K562 (cell line): Measurements from ENCODE around the gene ZNF433. TPM values are rescaled to one million over a fixed set of nuclear protein-coding genes. Genes with fewer than 3 reads are reported as not detected.

Source experiments
- ATAC-seq: fragments of 200-7000 bp; cut with Tn5 transposase; 3 replicates; pipeline ENCODE4 v1.9.1; 2020; ENCODE audit warnings: moderate library complexity
- BruUV-seq: library from RNA; stranded (reverse); fragments of 400-500 nt; replicated peaks from 2 replicates; lab custom pipeline; 2021; lab: Mats Ljungman, UMichigan
- CTCF ChIA-PET: fragments of 300-600 bp; formaldehyde crosslinking; extraction: SDS; loops from one replicate; lab custom pipeline; 2021; ENCODE audit warnings: low intra/inter-chr PET ratio; lab: Yijun Ruan, JAX
- POLR2A ChIA-PET: fragments of 300-600, 350-650 bp; sonication (Branson Sonifier 250); formaldehyde crosslinking; extraction: SDS; loops from one replicate; lab custom pipeline; 2021; ENCODE audit warnings: antibody characterized with exemption, inconsistent platforms; lab: Yijun Ruan, JAX
- DNase-seq, 4 experiments: peaks; one replicate each; pipeline versions ENCODE4 v3.0.0 to v3.0.0-alpha.2; 2011 to 2018; ENCODE audit warnings: low spot score in 3 of 4, mixed read lengths in 3 of 4; ENCODE audit errors: extremely low read depth in 1 of 4
- FAIRE-seq: peaks from 2 replicates; lab custom pipeline; 2011; peaks lifted over from hg19 to GRCh38; lab: Jason Lieb, UNC
- H2AFZ ChIP-seq: 2 replicates; pipeline ENCODE4 v1.6.0; 2011; ENCODE audit warnings: low read depth, low read length, control low read depth, inconsistent platforms
- H3K27ac ChIP-seq: fragments of 200-600 bp; 3 replicates; pipeline ENCODE4 v1.8.0; 2011; ENCODE audit warnings: low read depth, mild to moderate bottlenecking, control low read depth, inconsistent platforms, low read length, moderate library complexity, mixed read lengths; ENCODE audit errors: extremely low read depth
- H3K27me3 ChIP-seq, 2 experiments: fragments of 300-600 bp in 1 of 2; 2 replicates in 1 of 2; 3 replicates in 1 of 2; pipeline versions ENCODE4 v1.6.0 to v1.8.0; 2011; ENCODE audit warnings: inconsistent platforms in 2 of 2, low read length in 2 of 2, mild to moderate bottlenecking in 1 of 2, mixed read lengths in 1 of 2, moderate library complexity in 1 of 2; ENCODE audit not compliant: control insufficient read depth in 2 of 2, insufficient read depth in 2 of 2
- H3K36me3 ChIP-seq: fragments of 300-600 bp; 3 replicates; pipeline ENCODE4 v1.8.0; 2011; ENCODE audit warnings: mild to moderate bottlenecking, low read length, inconsistent platforms; ENCODE audit not compliant: control insufficient read depth, insufficient read depth
- H3K4me1 ChIP-seq, 2 experiments: fragments of 200-600 bp in 1 of 2; replicated peaks in 1 of 2; 2 replicates in 1 of 2; 3 replicates in 1 of 2; pipeline versions ENCODE4 v1.5.1 to v1.8.0; 2011; ENCODE audit warnings: inconsistent platforms in 2 of 2, low read length in 2 of 2, mild to moderate bottlenecking in 1 of 2, mixed read lengths in 1 of 2, moderate library complexity in 1 of 2; ENCODE audit not compliant: control insufficient read depth in 2 of 2, insufficient read depth in 2 of 2
- H3K4me2 ChIP-seq: 2 replicates; pipeline ENCODE4 v1.6.1; 2011; ENCODE audit warnings: low read length, control low read depth, inconsistent platforms, mixed read lengths; ENCODE audit not compliant: insufficient read depth
- H3K4me3 ChIP-seq: fragments of 200-600 bp; sonication (generic), shearing (Covaris generic); 2 replicates; pipeline ENCODE4 v1.5.1; 2016; ENCODE audit warnings: control low read depth, inconsistent platforms
- H3K79me2 ChIP-seq: fragments of 200-600 bp; 3 replicates; pipeline ENCODE4 v1.8.0; 2011; ENCODE audit warnings: low read length, inconsistent platforms; ENCODE audit not compliant: control insufficient read depth, insufficient read depth
- H3K9ac ChIP-seq, 2 experiments: 2 replicates each; pipeline versions ENCODE4 v1.6.0 to v1.6.1; 2011; ENCODE audit warnings: low read depth in 2 of 2, low read length in 2 of 2, control low read depth in 1 of 2, inconsistent platforms in 1 of 2, mild to moderate bottlenecking in 1 of 2, mixed read lengths in 1 of 2; ENCODE audit not compliant: insufficient read depth in 1 of 2
- H3K9me1 ChIP-seq: one replicate; pipeline ENCODE4 v1.6.0; 2011; ENCODE audit warnings: inconsistent platforms, mild to moderate bottlenecking, low read length, moderate library complexity; ENCODE audit not compliant: control insufficient read depth, insufficient read depth
- H3K9me3 ChIP-seq: replicated peaks from 2 replicates; pipeline ENCODE4 v1.5.1; 2011; ENCODE audit warnings: low read depth, low read length, inconsistent platforms; ENCODE audit not compliant: control insufficient read depth, insufficient read depth
- H4K20me1 ChIP-seq: replicated peaks from 2 replicates; pipeline ENCODE4 v1.6.1; 2011; ENCODE audit warnings: low read length, inconsistent platforms, mixed read lengths; ENCODE audit not compliant: control insufficient read depth, insufficient read depth
- ARNT ChIP-seq, 2 experiments: fragments of 450-650 bp; IDR thresholded peaks; 2 replicates each; pipeline ENCODE4 v1.6.1; 2016; ENCODE audit warnings: mild to moderate bottlenecking in 1 of 2
- CAMTA2 ChIP-seq: fragments of 250-450 bp; sonication (Bioruptor Pico); conservative IDR thresholded peaks from 2 replicates; pipeline ENCODE4 v1.5.1; 2022
- FOS ChIP-seq: IDR thresholded peaks from 3 replicates; pipeline ENCODE4 v1.6.1; 2011; ENCODE audit not compliant: insufficient read length; ENCODE audit errors: extremely low read depth
- HIVEP1 ChIP-seq: fragments of 250-450 bp; sonication (Bioruptor Pico); IDR thresholded peaks from 2 replicates; pipeline ENCODE4 v1.4.0; 2020; ENCODE audit warnings: mild to moderate bottlenecking
- POLR2B ChIP-seq: fragments of 450-650 bp; IDR thresholded peaks from 2 replicates; pipeline ENCODE4 v1.6.1; 2018; ENCODE audit warnings: low read depth; ENCODE audit not compliant: partially characterized antibody
- SLC30A9 ChIP-seq: fragments of 250-450 bp; sonication (Bioruptor Pico); IDR thresholded peaks from 2 replicates; pipeline ENCODE4 v1.8.0; 2022; ENCODE audit warnings: mild to moderate bottlenecking, moderate library complexity
- SP2 ChIP-seq: IDR thresholded peaks from 2 replicates; pipeline ENCODE4 v1.6.1; 2011; ENCODE audit warnings: mild to moderate bottlenecking, low read depth, low read length, moderate library complexity; ENCODE audit not compliant: poor library complexity, severe bottlenecking; ENCODE audit errors: extremely low read depth
- ZBTB5 ChIP-seq: fragments of 450-650 bp; IDR thresholded peaks from 2 replicates; pipeline ENCODE4 v1.6.1; 2017; ENCODE audit warnings: antibody characterized with exemption
- ZNF274 ChIP-seq: IDR thresholded peaks from 2 replicates; pipeline ENCODE4 v1.6.1; 2011; ENCODE audit warnings: low read depth, mild to moderate bottlenecking, low read length, moderate library complexity, borderline replicate concordance
- ZNF347 ChIP-seq: fragments of 450-650 bp; formaldehyde crosslinking; IDR thresholded peaks from 2 replicates; pipeline ENCODE4 v1.4.0; 2020; ENCODE audit warnings: low read depth, mild to moderate bottlenecking, moderate library complexity
- ZNF384 ChIP-seq: IDR thresholded peaks from 2 replicates; pipeline ENCODE4 v1.6.1; 2012; ENCODE audit warnings: low read depth, low read length, improper control_type of control experiment
- WGBS: fragments of 100-300 bp; shearing (Covaris generic); methylation state at CpG from one replicate; pipeline ENCODE4 v1.1.6; 2016; ENCODE audit warnings: low coverage, mixed read lengths; ENCODE audit not compliant: insufficient coverage; ENCODE audit errors: missing lambda C conversion rate; 5-methylcytosine and 5-hydroxymethylcytosine counted together
- in situ Hi-C: fragments of 300-500 bp; cut with MboI; formaldehyde crosslinking; loops from 4 replicates; pipeline ENCODE4 v1.15.0; 2018; ENCODE audit warnings: inconsistent platforms, mixed read lengths
- intact Hi-C: fragments of 100-400 bp; cut with micrococcal nuclease; formaldehyde crosslinking; loops from 2 replicates; pipeline ENCODE4 v1.14.2; 2022
- polyA plus RNA-seq, 8 experiments: library from polyadenylated mRNA; depleted of rRNA in 4 of 8; stranded (reverse) in 5 of 8; unstranded in 3 of 8; fragments of >200 nt; fragmentation: Nextera tagmentation in 2 of 8; fragmentation: Illumina TruSeq in 1 of 8; extraction: Ambion mirVana in 2 of 8; extraction: Trizol in 1 of 8; gene quantifications; 2 replicates each; pipeline versions ENCODE4 v1.2.1 to v1.2.3, GENCODE V29; 2011 to 2014; ENCODE audit warnings: inconsistent platforms in 1 of 8, missing spikeins in 1 of 8
- total RNA-seq, 7 experiments: library from RNA; depleted of rRNA in 6 of 7; stranded (reverse); fragments of >200 nt in 6 of 7; fragmentation: Illumina TruSeq in 2 of 7; extraction: Trizol in 2 of 7; gene quantifications; 2 replicates each; pipeline versions ENCODE4 v1.2.1 to v1.2.3, GENCODE V29; 2011 to 2021; ENCODE audit warnings: low replicate concordance in 1 of 7
- TF ChIP-seq, protein P1 (sequence below): sonication (generic); formaldehyde crosslinking; IDR thresholded peaks from 2 replicates; pipeline ENCODE4 v1.8.0; 2022; ENCODE audit warnings: missing genetic modification reagents, mild to moderate bottlenecking, borderline replicate concordance
- TF ChIP-seq, protein P2 (sequence below): fragments of 450-650 bp; IDR thresholded peaks from 2 replicates; pipeline ENCODE4 v1.6.1; 2018; ENCODE audit warnings: mild to moderate bottlenecking, low read depth; ENCODE audit not compliant: partially characterized antibody

The ZNF433 gene
- total and polyA plus RNA-seq, 9 of the 15 experiments (the other 6 are each of a cell fraction or from before 2014, with no cell fraction given) = 2.0 to 4.1 (median 2.9) TPM

DNA sequence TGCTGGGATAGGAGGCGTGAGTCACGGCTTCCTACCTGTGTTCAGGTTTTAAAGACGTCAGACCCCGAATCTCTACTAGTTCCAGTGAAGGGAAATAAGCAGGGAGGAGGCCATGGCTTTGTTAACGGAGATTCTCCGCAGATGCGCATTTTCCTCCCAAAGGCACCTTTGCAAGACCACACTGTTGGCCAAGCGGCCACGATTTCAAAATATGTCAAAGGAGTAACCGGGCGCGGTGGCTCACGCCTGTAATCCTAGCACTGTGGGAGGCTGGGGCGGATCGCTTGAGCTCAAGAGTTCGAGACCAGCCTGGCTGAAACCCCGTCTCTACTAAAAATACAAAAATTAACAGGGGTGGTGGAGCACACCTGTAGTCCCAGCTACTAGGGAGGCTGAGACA, 48.7 kb downstream of the ZNF433 start:
- ChIA-PET CTCF (interaction anchor here (0.6 to 1.0 kb wide), 2 partner anchors 9 to 346 kb away, joined by 3 read pairs; no protein-coding TSS in a partner anchor), POLR2A (interaction anchor here (0.6 kb wide), 1 partner anchor 265 kb away, joined by 3 read pairs; no protein-coding TSS in a partner anchor)
- no peak overlapping the region for H3K27ac ChIP-seq
- no peak for DNase-seq
- FAIRE-seq = no peak
- no peaks in the 10 kb centered on the region; the same call in 2 of the 3 replicates for H3K36me3 ChIP-seq
- H3K9me1 ChIP-seq = no peaks in the 10 kb centered on the region
- TF ChIP-seq ZNF347 (CRISPR knock-in tag) = no peak
- TF ChIP-seq, protein P1, sequence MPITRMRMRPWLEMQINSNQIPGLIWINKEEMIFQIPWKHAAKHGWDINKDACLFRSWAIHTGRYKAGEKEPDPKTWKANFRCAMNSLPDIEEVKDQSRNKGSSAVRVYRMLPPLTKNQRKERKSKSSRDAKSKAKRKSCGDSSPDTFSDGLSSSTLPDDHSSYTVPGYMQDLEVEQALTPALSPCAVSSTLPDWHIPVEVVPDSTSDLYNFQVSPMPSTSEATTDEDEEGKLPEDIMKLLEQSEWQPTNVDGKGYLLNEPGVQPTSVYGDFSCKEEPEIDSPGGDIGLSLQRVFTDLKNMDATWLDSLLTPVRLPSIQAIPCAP = no peak
- TF ChIP-seq, protein P2, sequence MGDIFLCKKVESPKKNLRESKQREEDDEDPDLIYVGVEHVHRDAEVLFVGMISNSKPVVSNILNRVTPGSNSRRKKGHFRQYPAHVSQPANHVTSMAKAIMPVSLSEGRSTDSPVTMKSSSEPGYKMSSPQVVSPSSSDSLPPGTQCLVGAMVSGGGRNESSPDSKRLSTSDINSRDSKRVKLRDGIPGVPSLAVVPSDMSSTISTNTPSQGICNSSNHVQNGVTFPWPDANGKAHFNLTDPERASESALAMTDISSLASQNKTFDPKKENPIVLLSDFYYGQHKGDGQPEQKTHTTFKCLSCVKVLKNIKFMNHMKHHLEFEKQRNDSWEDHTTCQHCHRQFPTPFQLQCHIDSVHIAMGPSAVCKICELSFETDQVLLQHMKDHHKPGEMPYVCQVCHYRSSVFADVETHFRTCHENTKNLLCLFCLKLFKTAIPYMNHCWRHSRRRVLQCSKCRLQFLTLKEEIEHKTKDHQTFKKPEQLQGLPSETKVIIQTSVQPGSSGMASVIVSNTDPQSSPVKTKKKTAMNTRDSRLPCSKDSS = no peak
- no peak for TF ChIP-seq CAMTA2 (CRISPR knock-in tag)
- TF ChIP-seq ZNF384 = no peak
- TF ChIP-seq ARNT (IDR thresholded peaks at IDR 0.05) = no peak
- TF ChIP-seq ZNF274 = no peak
- no peak for TF ChIP-seq ZBTB5
- no peak for TF ChIP-seq FOS
- TF ChIP-seq POLR2B = no peak
- TF ChIP-seq SP2 = no peak
- no peak for TF ChIP-seq HIVEP1
- TF ChIP-seq SLC30A9 = no peak
- in situ Hi-C loops (no loop called here), intact Hi-C loops (loop anchor here (5.0 kb wide), 1 partner anchor 156 kb away; the partner anchor contains the start of gene ZNF20)
- no TSS peak for BruUV-seq
- peaks cover 0 to 3% of the 10 kb centered on the region in 2 experiments; a peak in 2 of 5 replicates for H3K4me1 ChIP-seq
- H3K9ac ChIP-seq = no peak overlapping the region
- H2AFZ ChIP-seq = no peak overlapping the region
- no peak for ATAC-seq
- peaks cover 3% of the 10 kb centered on the region; the same call in 2 of the 3 replicates for H3K79me2 ChIP-seq
- WGBS = 41% methylated on average over 17 of the region's 17 CpGs
- no peaks in the 10 kb centered on the region for H3K9me3 ChIP-seq
- H3K27me3 ChIP-seq = no peaks in the 10 kb centered on the region
- no peak overlapping the region for H3K4me3 ChIP-seq
- no peak overlapping the region for H3K4me2 ChIP-seq
- H4K20me1 ChIP-seq = no peaks in the 10 kb centered on the region
